CD8-positive, alpha-beta memory T cell (primary cell): ENCODE measurements around the gene GRB7. TPM values are rescaled to one million over a fixed set of nuclear protein-coding genes. Genes with fewer than 3 reads are reported as not detected.
A peak's percentile ranks its signal among the peaks of the same experiment; 100 is the strongest.
"Not testable (repeated sequence)": the region's sequence is repeated elsewhere in the genome, so short reads cannot be mapped to it uniquely, and the experiment has no call there.

Experiments used
- CTCF ChIA-PET: fragments of 350-600 bp; sonication (Branson Sonifier 250); formaldehyde crosslinking; loops from one replicate; lab custom pipeline; 2021; ENCODE audit warnings: antibody characterized with exemption; lab: Charles Lee
- POLR2A ChIA-PET: fragments of 350-600 bp; sonication (Branson Sonifier 250); formaldehyde crosslinking; loops from one replicate; lab custom pipeline; 2021; ENCODE audit warnings: antibody characterized with exemption; lab: Charles Lee
- DNase-seq, 5 donors: peaks; one replicate each; pipeline versions ENCODE4 v3.0.0 to v3.0.0-alpha.2; 2020 to 2022; ENCODE audit warnings: mixed read lengths in 1 of 5
- H3K27ac ChIP-seq: one replicate; pipeline ENCODE4 v1.7.0; 2013; ENCODE audit warnings: low read depth, mild to moderate bottlenecking, low read length, moderate library complexity
- H3K27me3 ChIP-seq: 2 replicates; pipeline ENCODE4 v1.7.0; 2013; ENCODE audit warnings: low read length, mild to moderate bottlenecking; ENCODE audit not compliant: insufficient read depth, poor library complexity, severe bottlenecking
- H3K36me3 ChIP-seq: 2 replicates; pipeline ENCODE4 v1.7.0; 2013; ENCODE audit warnings: mild to moderate bottlenecking, low read length, moderate library complexity; ENCODE audit not compliant: insufficient read depth
- H3K4me1 ChIP-seq: 2 replicates; pipeline ENCODE4 v1.7.0; 2013; ENCODE audit warnings: mild to moderate bottlenecking, low read length, moderate library complexity; ENCODE audit not compliant: insufficient read depth
- H3K4me3 ChIP-seq: 2 replicates; pipeline ENCODE4 v1.7.0; 2013; ENCODE audit warnings: mild to moderate bottlenecking, low read length
- H3K9me3 ChIP-seq: 2 replicates; pipeline ENCODE4 v1.7.0; 2013; ENCODE audit warnings: mild to moderate bottlenecking, low read length
- H3K27ac Mint-ChIP-seq, 8 donors: one replicate each; pipeline ENCODE4 v1.8.0; 2020 to 2021; ENCODE audit warnings: mixed read lengths in 8 of 8, mild to moderate bottlenecking in 6 of 8, inconsistent platforms in 3 of 8, moderate library complexity in 3 of 8
- H3K27me3 Mint-ChIP-seq, 2 donors: one replicate each; pipeline ENCODE4 v1.8.0; 2020 to 2021; ENCODE audit warnings: mixed read lengths in 2 of 2, mild to moderate bottlenecking in 1 of 2, moderate library complexity in 1 of 2
- H3K36me3 Mint-ChIP-seq, 3 donors: one replicate each; pipeline ENCODE4 v1.8.0; 2020 to 2021; ENCODE audit warnings: mixed read lengths in 3 of 3, inconsistent platforms in 1 of 3, mild to moderate bottlenecking in 1 of 3
- H3K4me1 Mint-ChIP-seq, 3 donors: one replicate each; pipeline ENCODE4 v1.8.0; 2020 to 2021; ENCODE audit warnings: mixed read lengths in 3 of 3, inconsistent platforms in 1 of 3, mild to moderate bottlenecking in 1 of 3
- H3K4me3 Mint-ChIP-seq, 7 donors: one replicate each; pipeline ENCODE4 v1.8.0; 2020 to 2021; ENCODE audit warnings: mixed read lengths in 7 of 7, mild to moderate bottlenecking in 6 of 7, moderate library complexity in 4 of 7, inconsistent platforms in 2 of 7
- H3K9me3 Mint-ChIP-seq, 5 donors: one replicate each; pipeline ENCODE4 v1.8.0; 2020 to 2022; ENCODE audit warnings: mixed read lengths in 5 of 5, mild to moderate bottlenecking in 3 of 5, moderate library complexity in 2 of 5, inconsistent platforms in 1 of 5
- polyA plus RNA-seq: library from polyadenylated mRNA; unstranded; fragments of 300-500 nt; fragmentation: Illumina TruSeq; gene quantifications from one replicate; pipeline ENCODE4 v1.2.3, GENCODE V29; 2021
- total RNA-seq, 2 experiments: library from RNA; stranded (reverse); gene quantifications; one replicate each; pipeline ENCODE4 v1.2.3, GENCODE V29; 2021

Gene GRB7
- total and polyA plus RNA-seq, 3 experiments from 2014 or later, result not detected

- ChIA-PET POLR2A (interaction anchor here (1.3 kb wide), 1 partner anchor 45 kb away, joined by 9 read pairs; no protein-coding TSS in a partner anchor), CTCF (interaction anchor here (0.9 to 5.4 kb wide), 4 partner anchors 20 to 62 kb away, joined by 3 to 29 read pairs (median 16); partner anchors contain the start of gene MIEN1)
- no peak overlapping the region for H3K27ac ChIP-seq
- H3K36me3 ChIP-seq, result peaks cover 4% of the 10 kb centered on the region
- no peaks in the 10 kb centered on the region for H3K27me3 ChIP-seq
- H3K4me1 ChIP-seq, result peaks cover 69% of the 10 kb centered on the region
- Mint-ChIP-seq H3K9me3 (no peaks in the 10 kb centered on the region), H3K27ac (peak overlapping the region; percentile 95 to 99 (median 97)), H3K4me1 (peaks cover 67 to 79% (median 70%) of the 10 kb centered on the region in 3 donors), H3K36me3 (peaks cover 0 to 28% (median 5%) of the 10 kb centered on the region in 3 donors), H3K4me3 (peak overlapping the region; percentile 65 to 88 (median 75)), H3K27me3 (peaks cover 0 to 3% of the 10 kb centered on the region in 2 donors)
- no peaks in the 10 kb centered on the region for H3K9me3 ChIP-seq
- no peak for DNase-seq
- H3K4me3 ChIP-seq, result no peak overlapping the region
Observed at GRCh38 chr17:39757176-39757662, 19.5 kb downstream of the GRB7 start.

GRCh38 chr17:39757931-39758873, 20.5 kb downstream of the GRB7 start:
- peaks cover 8% of the 10 kb centered on the region for H3K36me3 ChIP-seq
- peak overlapping the region; percentile 95 to 99 (median 97) for H3K27ac Mint-ChIP-seq
- DNase-seq, result peak in 4 of 5 donors; percentile 38 to 82 (median 54)
- H3K27ac ChIP-seq, result no peak overlapping the region
- peaks cover 0 to 3% of the 10 kb centered on the region in 2 donors for H3K27me3 Mint-ChIP-seq
- peak overlapping the region; percentile 65 to 88 (median 75) for H3K4me3 Mint-ChIP-seq
- H3K9me3 ChIP-seq, result no peaks in the 10 kb centered on the region
- H3K36me3 Mint-ChIP-seq, result peaks cover 3 to 36% (median 8%) of the 10 kb centered on the region in 3 donors
- no peak overlapping the region for H3K4me3 ChIP-seq
- peaks cover 68 to 79% (median 73%) of the 10 kb centered on the region in 3 donors for H3K4me1 Mint-ChIP-seq
- CTCF ChIA-PET, result interaction anchor here (1.1 to 1.6 kb wide), 6 partner anchors 12 to 136 kb away, joined by 3 to 8 read pairs (median 4); partner anchors contain the start of gene MIEN1
- H3K27me3 ChIP-seq, result no peaks in the 10 kb centered on the region
- H3K9me3 Mint-ChIP-seq, result no peaks in the 10 kb centered on the region
- POLR2A ChIA-PET, result interaction anchor here (1.6 to 2.3 kb wide), 2 partner anchors 12 to 19 kb away, joined by 10 to 16 read pairs; no protein-coding TSS in a partner anchor
- H3K4me1 ChIP-seq, result peaks cover 69% of the 10 kb centered on the region

GRCh38 chr17:39759204-39759603, 21.5 kb downstream of the GRB7 start:
- H3K27me3 Mint-ChIP-seq, result peaks cover 0 to 2% of the 10 kb centered on the region in 2 donors
- ChIA-PET POLR2A (interaction anchor here (1.6 to 2.3 kb wide), 2 partner anchors 11 to 18 kb away, joined by 10 to 16 read pairs; no protein-coding TSS in a partner anchor), CTCF (interaction anchor here (0.7 to 1.6 kb wide), 7 partner anchors 11 to 137 kb away, joined by 3 to 8 read pairs (median 5); partner anchors contain the start of gene MIEN1)
- peaks cover 68 to 81% (median 74%) of the 10 kb centered on the region in 3 donors for H3K4me1 Mint-ChIP-seq
- no peak overlapping the region for H3K4me3 ChIP-seq
- H3K9me3 ChIP-seq, result no peaks in the 10 kb centered on the region
- H3K36me3 ChIP-seq, result peaks cover 13% of the 10 kb centered on the region
- no peaks in the 10 kb centered on the region for H3K27me3 ChIP-seq
- H3K36me3 Mint-ChIP-seq, result peaks cover 3 to 45% (median 8%) of the 10 kb centered on the region in 3 donors
- no peak for DNase-seq
- H3K27ac Mint-ChIP-seq, result peak overlapping the region; percentile 95 to 99 (median 97)
- no peak overlapping the region for H3K27ac ChIP-seq
- H3K9me3 Mint-ChIP-seq, result no peaks in the 10 kb centered on the region
- peak overlapping the region in 6 of 7 donors; percentile 27 to 76 (median 69) for H3K4me3 Mint-ChIP-seq
- H3K4me1 ChIP-seq, result peaks cover 69% of the 10 kb centered on the region

GRCh38 chr17:39761861-39762496, 24.2 kb downstream of the GRB7 start:
- peaks cover 73 to 87% (median 79%) of the 10 kb centered on the region in 3 donors for H3K4me1 Mint-ChIP-seq
- H3K4me3 ChIP-seq, result no peak overlapping the region
- peak overlapping the region in 1 of 7 donors; percentile 9 for H3K4me3 Mint-ChIP-seq
- H3K36me3 ChIP-seq, result peaks cover 36% of the 10 kb centered on the region
- H3K4me1 ChIP-seq, result peaks cover 70% of the 10 kb centered on the region
- no peaks in the 10 kb centered on the region for H3K27me3 ChIP-seq
- no peaks in the 10 kb centered on the region for H3K27me3 Mint-ChIP-seq
- H3K9me3 Mint-ChIP-seq, result no peaks in the 10 kb centered on the region
- no peak overlapping the region for H3K27ac ChIP-seq
- peak overlapping the region; percentile 42 to 92 (median 77) for H3K27ac Mint-ChIP-seq
- CTCF ChIA-PET, result interaction anchor here (1.1 kb wide), 1 partner anchor 81 kb away, joined by 3 read pairs; no protein-coding TSS in a partner anchor
- POLR2A ChIA-PET, result no interaction called here
- no peak for DNase-seq
- H3K9me3 ChIP-seq, result no peaks in the 10 kb centered on the region
- H3K36me3 Mint-ChIP-seq, result peaks cover 22 to 72% (median 31%) of the 10 kb centered on the region in 3 donors

- ChIA-PET POLR2A (no interaction called here), CTCF (interaction anchor here (1.7 kb wide), 1 partner anchor 10 kb away, joined by 4 read pairs; no protein-coding TSS in a partner anchor)
- Mint-ChIP-seq H3K36me3 (peaks cover 22 to 81% (median 40%) of the 10 kb centered on the region in 3 donors), H3K27me3 (no peaks in the 10 kb centered on the region), H3K4me1 (peaks cover 71 to 87% (median 79%) of the 10 kb centered on the region in 3 donors), H3K27ac (peak overlapping the region; percentile 14 to 92 (median 66)), H3K4me3 (peak overlapping the region in 1 of 7 donors; percentile 37), H3K9me3 (no peaks in the 10 kb centered on the region)
- Histone ChIP-seq H3K27me3 (no peaks in the 10 kb centered on the region), H3K4me1 (peaks cover 70% of the 10 kb centered on the region), H3K36me3 (peaks cover 36% of the 10 kb centered on the region), H3K4me3 (no peak overlapping the region), H3K9me3 (no peaks in the 10 kb centered on the region), H3K27ac (no peak overlapping the region)
- no peak for DNase-seq
Observed at GRCh38 chr17:39763051-39763820, 25.5 kb downstream of the GRB7 start.

- not testable (repeated sequence) for H3K4me3 ChIP-seq, H3K27ac ChIP-seq, H3K9me3 ChIP-seq, H3K27me3 Mint-ChIP-seq, H3K4me3 Mint-ChIP-seq, H3K27me3 ChIP-seq, DNase-seq, H3K9me3 Mint-ChIP-seq
- H3K27ac Mint-ChIP-seq, result peak overlapping the region in 5 of 8 donors; percentile 47 to 99 (median 90)
- Histone ChIP-seq H3K36me3 (peaks cover 36% of the 10 kb centered on the region), H3K4me1 (peaks cover 70% of the 10 kb centered on the region)
- peaks cover 71 to 87% (median 79%) of the 10 kb centered on the region in 3 donors for H3K4me1 Mint-ChIP-seq
- H3K36me3 Mint-ChIP-seq, result peaks cover 22 to 86% (median 47%) of the 10 kb centered on the region in 3 donors
- ChIA-PET POLR2A (interaction anchor here (0.7 to 2.0 kb wide), 3 partner anchors 8 to 101 kb away, joined by 5 to 9 read pairs (median 7); no protein-coding TSS in a partner anchor), CTCF (interaction anchor here (1.0 to 1.7 kb wide), 3 partner anchors 11 to 110 kb away, joined by 3 to 4 read pairs (median 3); no protein-coding TSS in a partner anchor)
Observed at GRCh38 chr17:39764171-39764570, 26.4 kb downstream of the GRB7 start.
